ENCODE data around the gene IQCH.

DNA sequence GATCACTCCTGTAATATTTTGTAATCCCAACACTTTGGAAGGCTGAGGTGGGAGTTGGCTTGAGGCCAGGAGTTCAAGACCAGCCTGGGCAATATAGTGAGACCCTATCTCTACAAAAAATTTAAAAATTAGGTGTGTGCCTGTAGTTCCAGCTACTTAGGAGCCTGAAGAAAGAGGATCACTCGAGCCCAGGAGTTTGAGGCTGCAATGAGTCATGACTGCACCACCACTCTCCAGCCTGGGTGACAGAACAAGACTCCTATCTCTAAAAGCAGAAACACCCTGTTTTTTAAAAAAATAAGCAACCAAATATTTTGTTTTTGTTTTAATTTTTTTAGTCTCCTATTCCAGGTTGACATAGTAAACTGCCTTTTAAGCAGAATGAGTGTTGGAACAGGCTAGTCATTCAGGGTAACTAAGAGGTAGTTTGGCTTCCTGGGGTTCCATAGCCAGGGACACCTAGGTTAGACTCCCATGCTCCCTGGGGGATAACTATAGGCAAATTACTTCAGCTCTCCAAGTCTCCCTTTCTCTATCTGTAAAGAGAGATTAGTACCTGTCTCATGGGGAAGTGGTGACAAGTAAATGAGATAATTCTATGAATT is 151.8 kb downstream of the IQCH start:
- TF ChIP-seq POLR2AphosphoS5 (IDR thresholded peaks at IDR 0.05; ENCODE audit: low read depth, low read length) (no peak), FOXP2 (optimal IDR thresholded peaks at IDR 0.05; ENCODE audit: borderline replicate concordance, extremely low read depth, extremely low read length, insufficient read depth) (no peak)
- TF ChIP-seq, protein P1, sequence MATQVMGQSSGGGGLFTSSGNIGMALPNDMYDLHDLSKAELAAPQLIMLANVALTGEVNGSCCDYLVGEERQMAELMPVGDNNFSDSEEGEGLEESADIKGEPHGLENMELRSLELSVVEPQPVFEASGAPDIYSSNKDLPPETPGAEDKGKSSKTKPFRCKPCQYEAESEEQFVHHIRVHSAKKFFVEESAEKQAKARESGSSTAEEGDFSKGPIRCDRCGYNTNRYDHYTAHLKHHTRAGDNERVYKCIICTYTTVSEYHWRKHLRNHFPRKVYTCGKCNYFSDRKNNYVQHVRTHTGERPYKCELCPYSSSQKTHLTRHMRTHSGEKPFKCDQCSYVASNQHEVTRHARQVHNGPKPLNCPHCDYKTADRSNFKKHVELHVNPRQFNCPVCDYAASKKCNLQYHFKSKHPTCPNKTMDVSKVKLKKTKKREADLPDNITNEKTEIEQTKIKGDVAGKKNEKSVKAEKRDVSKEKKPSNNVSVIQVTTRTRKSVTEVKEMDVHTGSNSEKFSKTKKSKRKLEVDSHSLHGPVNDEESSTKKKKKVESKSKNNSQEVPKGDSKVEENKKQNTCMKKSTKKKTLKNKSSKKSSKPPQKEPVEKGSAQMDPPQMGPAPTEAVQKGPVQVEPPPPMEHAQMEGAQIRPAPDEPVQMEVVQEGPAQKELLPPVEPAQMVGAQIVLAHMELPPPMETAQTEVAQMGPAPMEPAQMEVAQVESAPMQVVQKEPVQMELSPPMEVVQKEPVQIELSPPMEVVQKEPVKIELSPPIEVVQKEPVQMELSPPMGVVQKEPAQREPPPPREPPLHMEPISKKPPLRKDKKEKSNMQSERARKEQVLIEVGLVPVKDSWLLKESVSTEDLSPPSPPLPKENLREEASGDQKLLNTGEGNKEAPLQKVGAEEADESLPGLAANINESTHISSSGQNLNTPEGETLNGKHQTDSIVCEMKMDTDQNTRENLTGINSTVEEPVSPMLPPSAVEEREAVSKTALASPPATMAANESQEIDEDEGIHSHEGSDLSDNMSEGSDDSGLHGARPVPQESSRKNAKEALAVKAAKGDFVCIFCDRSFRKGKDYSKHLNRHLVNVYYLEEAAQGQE (IDR thresholded peaks at IDR 0.05; ENCODE audit: insufficient read depth in 1 of 2, low read depth in 2 of 2, low read length in 2 of 2): no peak

Data from PFSK-1 (cell line).